Endothelial cell of umbilical vein (primary cell): ENCODE measurements around the gene CPZ. TPM values are rescaled to one million over a fixed set of nuclear protein-coding genes. Genes with fewer than 3 reads are reported as not detected.

Experiments used
- BruUV-seq: library from RNA; stranded (reverse); fragments of 400-500 nt; replicated peaks from 2 replicates; lab custom pipeline; 2021; lab: Mats Ljungman, UMichigan
- CTCF ChIA-PET: fragments of 300-600, 350-600 bp; sonication (Branson Sonifier 250); formaldehyde crosslinking; loops from one replicate; lab custom pipeline; 2021; ENCODE audit warnings: antibody characterized with exemption, inconsistent platforms; lab: Charles Lee
- POLR2A ChIA-PET: fragments of 300-600, 350-600 bp; sonication (Branson Sonifier 250); formaldehyde crosslinking; loops from one replicate; lab custom pipeline; 2021; ENCODE audit warnings: antibody characterized with exemption, inconsistent platforms; lab: Charles Lee
- DNase-seq: peaks from one replicate; pipeline ENCODE4 v3.0.0-alpha.2; 2011; ENCODE audit warnings: low read depth, low spot score
- FAIRE-seq: peaks from 2 replicates; lab custom pipeline; 2011; peaks lifted over from hg19 to GRCh38; lab: Jason Lieb, UNC
- H2AFZ ChIP-seq: 2 replicates; pipeline ENCODE4 v1.6.0; 2012; ENCODE audit warnings: low read depth, low read length, control low read depth, inconsistent platforms
- H3K27ac ChIP-seq: 2 replicates; pipeline ENCODE4 v1.5.1; 2011; ENCODE audit warnings: low read depth, mild to moderate bottlenecking, control low read depth, low read length, moderate library complexity; ENCODE audit not compliant: insufficient read depth
- H3K27me3 ChIP-seq, 2 experiments: 2 replicates each; pipeline versions ENCODE4 v1.6.0 to v1.6.1; 2011; ENCODE audit warnings: low read length in 2 of 2, mixed read lengths in 1 of 2; ENCODE audit not compliant: control insufficient read depth in 2 of 2, insufficient read depth in 2 of 2
- H3K36me3 ChIP-seq, 2 experiments: 2 replicates in 1 of 2; 3 replicates in 1 of 2; pipeline ENCODE4 v1.5.1; 2011; ENCODE audit warnings: low read length in 2 of 2, mild to moderate bottlenecking in 1 of 2, moderate library complexity in 1 of 2; ENCODE audit not compliant: control insufficient read depth in 2 of 2, insufficient read depth in 2 of 2; ENCODE audit errors: extremely low read depth in 1 of 2
- H3K4me1 ChIP-seq: 3 replicates; pipeline ENCODE4 v1.5.1; 2011; ENCODE audit warnings: mild to moderate bottlenecking, low read length; ENCODE audit not compliant: control insufficient read depth, insufficient read depth; ENCODE audit errors: extremely low read depth
- H3K4me2 ChIP-seq: 2 replicates; pipeline ENCODE4 v1.6.1; 2011; ENCODE audit warnings: low read length, control low read depth, mixed read lengths; ENCODE audit not compliant: insufficient read depth
- H3K4me3 ChIP-seq, 3 experiments: fragments of 200-600 bp in 1 of 3; sonication (generic), shearing (Covaris generic) in 1 of 3; replicated peaks in 1 of 3; 2 replicates each; pipeline ENCODE4 v1.5.1; 2011 to 2016; ENCODE audit warnings: control low read depth in 3 of 3, low read length in 3 of 3, mild to moderate bottlenecking in 2 of 3, inconsistent platforms in 1 of 3, low read depth in 1 of 3, moderate library complexity in 1 of 3; ENCODE audit not compliant: insufficient read depth in 1 of 3
- H3K79me2 ChIP-seq: 2 replicates; pipeline ENCODE4 v1.6.0; 2012; ENCODE audit warnings: low read length, inconsistent platforms; ENCODE audit not compliant: control insufficient read depth, insufficient read depth
- H3K9ac ChIP-seq: replicated peaks from 2 replicates; pipeline ENCODE3; 2011; ENCODE audit warnings: low read length, control low read depth; ENCODE audit not compliant: insufficient read depth; ENCODE audit errors: extremely low read depth
- H3K9me1 ChIP-seq: replicated peaks from 3 replicates; pipeline ENCODE4 v1.6.0; 2011; ENCODE audit warnings: mild to moderate bottlenecking, low read length; ENCODE audit not compliant: control insufficient read depth, insufficient read depth; ENCODE audit errors: extremely low read depth
- H3K9me3 ChIP-seq: replicated peaks from 2 replicates; pipeline ENCODE4 v1.5.1; 2012; ENCODE audit warnings: low read length, inconsistent platforms; ENCODE audit not compliant: control insufficient read depth, insufficient read depth
- H4K20me1 ChIP-seq: replicated peaks from 2 replicates; pipeline ENCODE3; 2011; ENCODE audit warnings: mild to moderate bottlenecking, low read length; ENCODE audit not compliant: control insufficient read depth, insufficient read depth; ENCODE audit errors: extremely low read depth
- EZH2 ChIP-seq: IDR thresholded peaks from 2 replicates; pipeline ENCODE4 v1.6.1; 2012; ENCODE audit warnings: borderline replicate concordance, low read depth, mild to moderate bottlenecking, moderate library complexity, low read length, inconsistent platforms; ENCODE audit not compliant: severe bottlenecking
- FOS ChIP-seq: IDR thresholded peaks from 2 replicates; pipeline ENCODE4 v1.6.1; 2011; ENCODE audit warnings: mild to moderate bottlenecking, low read length, moderate library complexity, borderline replicate concordance; ENCODE audit not compliant: insufficient read depth
- GATA2 ChIP-seq: IDR thresholded peaks from 2 replicates; pipeline ENCODE4 v1.7.0; 2011; ENCODE audit warnings: low read depth, mild to moderate bottlenecking, moderate library complexity, mixed read lengths, low read length; ENCODE audit not compliant: insufficient read length, insufficient read depth
- JUN ChIP-seq: IDR thresholded peaks from 2 replicates; pipeline ENCODE4 v1.6.1; 2011; ENCODE audit warnings: borderline replicate concordance, low read depth; ENCODE audit not compliant: insufficient read length, insufficient read depth
- MAX ChIP-seq: IDR thresholded peaks from 2 replicates; pipeline ENCODE4 v1.6.1; 2011; ENCODE audit not compliant: insufficient read depth, insufficient read length
- MYC ChIP-seq: IDR thresholded peaks from one replicate; pipeline ENCODE4 v1.6.1; 2011; ENCODE audit warnings: mild to moderate bottlenecking, low read depth, low read length
- POLR2A ChIP-seq: IDR thresholded peaks from 2 replicates; pipeline ENCODE4 v1.6.1; 2012; ENCODE audit warnings: low read depth, mild to moderate bottlenecking, control low read depth, low read length
- POLR2AphosphoS5 ChIP-seq: IDR thresholded peaks from 2 replicates; pipeline ENCODE4 v1.6.1; 2012; ENCODE audit warnings: low read depth, mild to moderate bottlenecking, control low read depth, low read length, moderate library complexity; ENCODE audit not compliant: insufficient read depth
- dilution Hi-C: fragments of 300-500 bp; cut with MboI; formaldehyde crosslinking; loops from one replicate; pipeline ENCODE4 v1.15.0; 2019; ENCODE audit warnings: low sequenced_read_pairs; ENCODE audit not compliant: extremely low pct_ligation_motif_present
- intact Hi-C: fragments of 100-400 bp; cut with micrococcal nuclease; formaldehyde crosslinking; loops from one replicate; pipeline ENCODE4 v1.10.0; 2022
- polyA plus RNA-seq, 4 experiments: library from polyadenylated mRNA; depleted of rRNA in 3 of 4; stranded (reverse) in 3 of 4; unstranded in 1 of 4; fragments of >200 nt; gene quantifications; 2 replicates each; pipeline versions ENCODE4 v1.2.1 to v1.2.3, GENCODE V29; 2011 to 2012; ENCODE audit warnings: missing spikeins in 1 of 4
- total RNA-seq: library from RNA; stranded (reverse); gene quantifications from 2 replicates; pipeline ENCODE4 v1.2.3, GENCODE V29; 2021
- TF ChIP-seq, protein P1 (sequence below), 2 donors: IDR thresholded peaks; 1 replicate in 1 of 2; 2 replicates in 1 of 2; pipeline ENCODE4 v1.5.1; 2011; ENCODE audit warnings: low read length in 2 of 2, mild to moderate bottlenecking in 2 of 2, moderate library complexity in 2 of 2, control low read depth in 1 of 2, inconsistent platforms in 1 of 2, low read depth in 1 of 2; ENCODE audit not compliant: insufficient read depth in 1 of 2; ENCODE audit errors: extremely low read depth in 1 of 2

Gene CPZ
- total and polyA plus RNA-seq, 2 donors (not counting 3 experiments of a cell fraction or from before 2014, with no cell fraction given), result not detected

GRCh38 chr4:8555716-8556115, 36.8 kb upstream of the CPZ start:
- H3K27ac ChIP-seq, result no peak overlapping the region
- CTCF ChIA-PET, result no interaction called here
- no peak for DNase-seq
- H3K4me2 ChIP-seq, result no peak overlapping the region
- no peak overlapping the region for H3K9ac ChIP-seq
- no peaks in the 10 kb centered on the region for H3K9me3 ChIP-seq
- H4K20me1 ChIP-seq, result no peaks in the 10 kb centered on the region
- H3K4me1 ChIP-seq, result no peaks in the 10 kb centered on the region
- H3K9me1 ChIP-seq, result no peaks in the 10 kb centered on the region
- no TSS peak for BruUV-seq
- dilution Hi-C loops, result no loop called here
- H3K27me3 ChIP-seq, result no peaks in the 10 kb centered on the region
- no peak overlapping the region for H3K4me3 ChIP-seq
- POLR2A ChIA-PET, result no interaction called here
- no peaks in the 10 kb centered on the region for H3K36me3 ChIP-seq
- TF ChIP-seq POLR2A (no peak), FOS (no peak), EZH2 (no peak), POLR2AphosphoS5 (no peak), MYC (no peak), JUN (no peak), GATA2 (no peak), MAX (no peak)
- TF ChIP-seq, protein P1, sequence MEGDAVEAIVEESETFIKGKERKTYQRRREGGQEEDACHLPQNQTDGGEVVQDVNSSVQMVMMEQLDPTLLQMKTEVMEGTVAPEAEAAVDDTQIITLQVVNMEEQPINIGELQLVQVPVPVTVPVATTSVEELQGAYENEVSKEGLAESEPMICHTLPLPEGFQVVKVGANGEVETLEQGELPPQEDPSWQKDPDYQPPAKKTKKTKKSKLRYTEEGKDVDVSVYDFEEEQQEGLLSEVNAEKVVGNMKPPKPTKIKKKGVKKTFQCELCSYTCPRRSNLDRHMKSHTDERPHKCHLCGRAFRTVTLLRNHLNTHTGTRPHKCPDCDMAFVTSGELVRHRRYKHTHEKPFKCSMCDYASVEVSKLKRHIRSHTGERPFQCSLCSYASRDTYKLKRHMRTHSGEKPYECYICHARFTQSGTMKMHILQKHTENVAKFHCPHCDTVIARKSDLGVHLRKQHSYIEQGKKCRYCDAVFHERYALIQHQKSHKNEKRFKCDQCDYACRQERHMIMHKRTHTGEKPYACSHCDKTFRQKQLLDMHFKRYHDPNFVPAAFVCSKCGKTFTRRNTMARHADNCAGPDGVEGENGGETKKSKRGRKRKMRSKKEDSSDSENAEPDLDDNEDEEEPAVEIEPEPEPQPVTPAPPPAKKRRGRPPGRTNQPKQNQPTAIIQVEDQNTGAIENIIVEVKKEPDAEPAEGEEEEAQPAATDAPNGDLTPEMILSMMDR (IDR thresholded peaks at IDR 0.05; ENCODE audit: extremely low read depth in 1 of 2, insufficient read depth in 1 of 2, low read depth in 1 of 2, low read length in 2 of 2), result no peak
- H2AFZ ChIP-seq, result no peak overlapping the region
- no peaks in the 10 kb centered on the region for H3K79me2 ChIP-seq
- FAIRE-seq, result no peak
- intact Hi-C loops, result no loop called here
